HEK293T (cell line): ENCODE results near the gene IRAK2.

ENCODE experiments used
- CTCF ChIA-PET: fragments of 350-600 bp; formaldehyde crosslinking; extraction: SDS; loops from one replicate; lab custom pipeline; 2021; ENCODE audit warnings: antibody characterized with exemption, inconsistent platforms; lab: Yijun Ruan, JAX
- POLR2A ChIA-PET: fragments of 350-600 bp; formaldehyde crosslinking; extraction: SDS; loops from one replicate; lab custom pipeline; 2020; ENCODE audit warnings: antibody characterized with exemption, inconsistent platforms; lab: Yijun Ruan, JAX
- DNase-seq: peaks from one replicate; pipeline ENCODE4 v3.0.0; 2012; ENCODE audit warnings: mixed read lengths; ENCODE audit errors: extremely low spot score
- ARNT ChIP-seq: fragments of 450-650 bp; IDR thresholded peaks from 2 replicates; pipeline ENCODE4 v1.6.1; 2017; ENCODE audit warnings: mild to moderate bottlenecking
- BHLHE40 ChIP-seq: fragments of 450-650 bp; IDR thresholded peaks from 2 replicates; pipeline ENCODE4 v1.6.1; 2016; ENCODE audit warnings: mild to moderate bottlenecking, moderate library complexity, borderline replicate concordance
- CTBP1 ChIP-seq: fragments of 450-650 bp; IDR thresholded peaks from 2 replicates; pipeline ENCODE4 v1.6.1; 2016; ENCODE audit warnings: borderline replicate concordance
- ELF4 ChIP-seq: fragments of 450-650 bp; IDR thresholded peaks from 2 replicates; pipeline ENCODE4 v1.6.1; 2017; ENCODE audit warnings: antibody characterized with exemption
- FOXA1 ChIP-seq: fragments of 450-650 bp; IDR thresholded peaks from 2 replicates; pipeline ENCODE4 v1.6.1; 2016; ENCODE audit warnings: mild to moderate bottlenecking
- FOXK2 ChIP-seq: fragments of 450-650 bp; IDR thresholded peaks from 2 replicates; pipeline ENCODE4 v1.6.1; 2016; ENCODE audit warnings: mild to moderate bottlenecking
- FOXM1 ChIP-seq: fragments of 450-650 bp; IDR thresholded peaks from 2 replicates; pipeline ENCODE4 v1.6.1; 2017; ENCODE audit warnings: mild to moderate bottlenecking, borderline replicate concordance
- HDGF ChIP-seq: fragments of 450-650 bp; IDR thresholded peaks from 2 replicates; pipeline ENCODE4 v1.6.1; 2017; ENCODE audit warnings: antibody characterized with exemption, borderline replicate concordance
- L3MBTL2 ChIP-seq: fragments of 450-650 bp; conservative IDR thresholded peaks from 2 replicates; pipeline ENCODE4 v1.6.1; 2016; ENCODE audit warnings: mild to moderate bottlenecking
- LEF1 ChIP-seq: fragments of 450-650 bp; IDR thresholded peaks from 2 replicates; pipeline ENCODE4 v1.6.1; 2017; ENCODE audit warnings: mild to moderate bottlenecking, borderline replicate concordance
- NFRKB ChIP-seq: fragments of 450-650 bp; IDR thresholded peaks from 2 replicates; pipeline ENCODE4 v1.6.1; 2016; ENCODE audit warnings: mild to moderate bottlenecking, moderate library complexity
- SP1 ChIP-seq: fragments of 450-650 bp; IDR thresholded peaks from 2 replicates; pipeline ENCODE4 v1.6.1; 2017
- SUZ12 ChIP-seq: fragments of 450-650 bp; IDR thresholded peaks from 2 replicates; pipeline ENCODE4 v1.6.1; 2016; ENCODE audit warnings: mild to moderate bottlenecking
- TARDBP ChIP-seq: fragments of 450-650 bp; IDR thresholded peaks from 2 replicates; pipeline ENCODE4 v1.6.1; 2016
- ZNF384 ChIP-seq: fragments of 450-650 bp; IDR thresholded peaks from 2 replicates; pipeline ENCODE4 v1.6.1; 2016
- TF ChIP-seq, protein P1 (sequence below): fragments of 450-650 bp; IDR thresholded peaks from 2 replicates; pipeline ENCODE4 v1.6.1; 2016

Gene IRAK2

DNA sequence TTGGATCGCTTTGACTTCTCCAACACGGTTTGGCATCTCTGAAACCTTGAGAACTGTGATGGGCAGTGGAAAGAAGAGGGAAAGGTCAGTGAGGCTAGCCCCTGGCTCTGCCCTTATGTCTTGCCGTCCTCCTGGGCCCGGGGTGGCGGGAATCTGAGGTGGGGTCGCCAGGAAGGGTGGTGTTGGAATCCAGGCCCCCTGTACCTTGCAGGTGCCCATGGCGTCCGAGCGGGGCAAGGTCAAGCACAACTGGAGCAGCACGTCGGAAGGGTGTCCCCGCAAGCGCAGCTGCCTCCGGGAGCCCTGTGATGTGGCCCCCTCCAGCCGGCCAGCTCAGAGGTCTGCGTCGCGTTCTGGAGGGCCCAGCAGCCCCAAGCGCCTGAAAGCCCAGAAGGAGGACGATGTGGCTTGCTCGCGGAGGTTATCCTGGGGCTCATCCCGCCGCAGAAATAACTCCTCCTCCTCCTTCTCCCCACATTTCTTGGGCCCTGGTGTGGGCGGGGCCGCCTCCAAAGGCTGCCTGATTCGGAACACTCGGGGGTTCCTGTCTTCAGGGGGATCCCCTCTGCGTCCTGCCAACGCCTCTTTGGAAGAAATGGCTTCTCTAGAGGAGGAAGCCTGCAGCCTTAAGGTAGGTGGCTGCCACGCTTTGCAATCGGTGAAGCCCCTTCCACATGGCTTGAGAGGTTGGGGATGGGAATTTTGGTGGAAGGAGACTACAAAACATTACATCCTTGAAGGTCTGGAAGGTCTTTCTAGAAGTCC, 84.4 kb downstream of the IRAK2 start:
- ChIA-PET POLR2A (interaction anchor here (2.0 kb wide), 1 partner anchor 107 kb away, joined by 10 read pairs; the partner anchor contains the start of gene VHL), CTCF (interaction anchor here (0.9 to 2.1 kb wide), 2 partner anchors 14 to 15 kb away, joined by 3 to 7 read pairs; no protein-coding TSS in a partner anchor)
- TF ChIP-seq L3MBTL2: peak; percentile 34
- no peak for TF ChIP-seq BHLHE40
- TF ChIP-seq FOXM1: no peak
- no peak for TF ChIP-seq ZNF384
- peak; percentile 28 for DNase-seq

DNA sequence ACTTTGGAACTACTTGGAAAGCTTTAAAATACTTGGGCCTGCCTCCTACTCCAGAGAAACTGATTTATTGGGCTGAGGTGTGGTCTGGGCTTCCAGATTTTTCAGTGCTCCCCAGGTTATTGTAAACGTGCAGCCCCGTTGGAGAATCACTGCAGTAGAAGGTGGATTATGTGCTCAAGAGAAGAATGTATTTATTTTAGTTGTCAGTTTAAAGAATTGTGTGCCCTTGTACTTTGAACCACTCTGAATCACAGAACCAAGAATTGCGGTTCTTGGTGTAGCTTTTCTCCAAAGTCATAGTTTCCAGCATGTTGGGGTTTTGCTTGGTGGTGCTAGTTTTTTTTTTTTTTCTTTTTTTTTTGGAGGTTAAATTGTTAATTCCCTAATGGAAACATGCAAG, 85.1 kb downstream of the IRAK2 start:
- TF ChIP-seq, protein P1, sequence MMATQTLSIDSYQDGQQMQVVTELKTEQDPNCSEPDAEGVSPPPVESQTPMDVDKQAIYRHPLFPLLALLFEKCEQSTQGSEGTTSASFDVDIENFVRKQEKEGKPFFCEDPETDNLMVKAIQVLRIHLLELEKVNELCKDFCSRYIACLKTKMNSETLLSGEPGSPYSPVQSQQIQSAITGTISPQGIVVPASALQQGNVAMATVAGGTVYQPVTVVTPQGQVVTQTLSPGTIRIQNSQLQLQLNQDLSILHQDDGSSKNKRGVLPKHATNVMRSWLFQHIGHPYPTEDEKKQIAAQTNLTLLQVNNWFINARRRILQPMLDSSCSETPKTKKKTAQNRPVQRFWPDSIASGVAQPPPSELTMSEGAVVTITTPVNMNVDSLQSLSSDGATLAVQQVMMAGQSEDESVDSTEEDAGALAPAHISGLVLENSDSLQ: peak; percentile 44
- TF ChIP-seq NFRKB: no peak
- no peak for TF ChIP-seq HDGF
- no peak for TF ChIP-seq ARNT
- TF ChIP-seq ELF4: no peak
- 0 out of 2 replicates have a peak, but pooled peaks have one; percentile 23 for TF ChIP-seq ZNF384
- TF ChIP-seq FOXK2: no peak
- no peak for TF ChIP-seq LEF1
- CTCF ChIA-PET: interaction anchor here (0.6 to 1.0 kb wide), 3 partner anchors 10 to 137 kb away, joined by 3 to 6 read pairs (median 3); no protein-coding TSS in a partner anchor
- POLR2A ChIA-PET: no interaction called here
- DNase-seq: no peak

DNA sequence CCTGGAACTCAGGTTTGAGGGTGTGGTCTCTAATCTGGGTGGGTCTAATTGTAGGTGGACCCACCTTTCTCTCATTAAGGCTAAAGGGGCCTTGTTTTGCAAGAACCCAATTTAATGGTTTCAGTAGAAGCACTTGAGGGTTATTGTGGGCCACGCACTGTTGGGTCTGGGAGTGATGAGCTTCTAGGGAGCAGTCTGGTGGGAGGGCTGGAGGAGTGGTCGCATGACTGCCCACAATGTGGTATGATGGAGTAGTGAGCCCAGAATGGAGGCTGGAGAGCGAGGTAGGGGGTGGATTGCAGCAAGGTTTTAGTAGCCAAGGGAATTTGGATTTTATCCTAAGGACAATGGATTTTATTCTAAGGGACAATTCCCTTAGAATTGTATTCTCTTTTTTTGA, 86.3 kb downstream of the IRAK2 start:
- no peak for DNase-seq
- ChIA-PET CTCF (no interaction called here), POLR2A (no interaction called here)
- TF ChIP-seq NFRKB: no peak
- no peak for TF ChIP-seq ARNT
- TF ChIP-seq CTBP1: no peak
- no peak for TF ChIP-seq ZNF384
- TF ChIP-seq HDGF: no peak
- no peak for TF ChIP-seq TARDBP
- no peak for TF ChIP-seq FOXM1
- no peak for TF ChIP-seq ELF4
- TF ChIP-seq FOXK2: no peak

DNA sequence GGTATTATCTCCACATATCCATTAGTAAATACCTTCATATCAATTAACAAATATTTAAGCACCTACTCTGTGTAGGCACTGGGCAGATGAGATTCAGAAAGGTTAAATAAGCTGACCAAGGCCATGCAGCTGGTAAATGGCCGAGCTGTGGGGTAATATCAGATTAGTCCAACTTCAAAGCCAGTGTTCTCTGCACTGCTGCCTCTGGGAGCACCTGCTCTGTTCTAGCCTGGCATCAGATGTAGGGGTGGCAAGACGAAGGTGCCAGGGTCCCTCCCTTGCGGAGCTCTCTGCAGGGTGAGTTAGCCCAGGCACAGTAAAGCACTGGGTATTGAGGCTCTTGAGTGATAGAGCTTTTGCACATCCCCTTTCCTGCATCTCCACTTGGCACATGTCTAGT, 89.0 kb downstream of the IRAK2 start:
- ChIA-PET POLR2A (no interaction called here), CTCF (no interaction called here)
- no peak for DNase-seq
- TF ChIP-seq CTBP1 (no peak), HDGF (no peak), LEF1 (no peak), BHLHE40 (no peak), SUZ12 (no peak), ARNT (no peak), NFRKB (no peak), ZNF384 (no peak), SP1 (no peak), FOXM1 (no peak), L3MBTL2 (no peak), ELF4 (no peak), FOXK2 (no peak), TARDBP (no peak), FOXA1 (no peak)
- TF ChIP-seq, protein P1: no peak

DNA sequence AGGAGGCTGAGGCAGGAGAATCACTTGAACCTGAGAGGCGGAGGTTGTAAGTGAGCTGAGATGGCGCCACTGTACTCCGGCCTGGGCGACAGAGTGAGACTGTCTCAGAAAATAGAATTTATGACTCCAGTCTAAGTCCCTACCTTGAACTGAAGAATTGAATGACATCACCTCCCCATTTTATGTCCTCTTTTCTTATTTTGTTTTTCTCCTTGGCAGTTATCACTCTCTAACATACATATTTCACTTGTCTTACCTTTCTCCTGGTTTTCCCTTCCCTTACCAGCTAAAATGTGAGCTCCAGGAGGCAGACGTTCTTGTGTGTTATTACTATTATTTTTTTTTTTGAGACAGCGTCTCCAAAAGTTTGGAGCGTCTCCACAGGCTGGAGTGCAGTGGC, 91.1 kb downstream of the IRAK2 start:
- no peak for DNase-seq
- TF ChIP-seq CTBP1 (no peak), ARNT (no peak), ZNF384 (no peak), SUZ12 (no peak), FOXM1 (no peak)
- TF ChIP-seq, protein P1: 0 out of 2 replicates have a peak, but pooled peaks have one; percentile 12
- ChIA-PET POLR2A (no interaction called here), CTCF (interaction anchor here (0.6 kb wide), 1 partner anchor 90 kb away, joined by 7 read pairs; no protein-coding TSS in a partner anchor)

DNA sequence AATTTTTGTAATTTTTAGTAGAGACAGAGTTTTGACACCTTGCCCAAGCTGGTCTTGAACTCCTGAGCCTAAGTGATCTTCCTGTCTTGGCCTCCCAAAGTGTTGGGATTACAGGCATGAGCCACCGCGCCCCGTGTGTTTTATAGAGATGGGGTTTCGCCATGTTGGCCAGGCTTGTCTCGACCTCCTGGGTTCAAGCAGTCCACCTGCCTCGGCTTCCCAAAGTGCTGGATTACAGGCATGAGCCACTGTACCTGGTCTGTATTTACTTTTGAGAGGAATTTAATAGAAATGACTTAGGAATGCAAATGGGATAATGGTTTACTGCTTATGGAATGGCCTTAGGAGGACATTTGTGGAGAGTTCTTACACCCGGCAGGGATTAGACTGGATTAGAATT, 94.3 kb downstream of the IRAK2 start:
- ChIA-PET CTCF (no interaction called here), POLR2A (no interaction called here)
- TF ChIP-seq FOXA1 (no peak), FOXK2 (no peak), CTBP1 (no peak), L3MBTL2 (no peak), SP1 (no peak), SUZ12 (no peak), ARNT (no peak)
- TF ChIP-seq, protein P1: no peak
- DNase-seq: no peak
